GM12878 (cell line): Measurements from ENCODE around the gene ARIH2. TPM values are rescaled to one million over a fixed set of nuclear protein-coding genes. Genes with fewer than 3 reads are reported as not detected.

ENCODE experiments used
- ATF2 ChIP-seq: IDR thresholded peaks from 2 replicates; pipeline ENCODE4 v1.6.1; 2012; ENCODE audit warnings: low read length, inconsistent platforms
- BHLHE40 ChIP-seq, 2 experiments: fragments of 450-650 bp in 1 of 2; IDR thresholded peaks; 2 replicates each; pipeline ENCODE4 v1.6.1; 2011 to 2017; ENCODE audit warnings: low read depth in 2 of 2, borderline replicate concordance in 1 of 2, improper control_type of control experiment in 1 of 2, low read length in 1 of 2, mild to moderate bottlenecking in 1 of 2
- E2F4 ChIP-seq: IDR thresholded peaks from 2 replicates; pipeline ENCODE4 v1.6.1; 2012; ENCODE audit warnings: low read depth, low read length, improper control_type of control experiment
- EP300 ChIP-seq, 2 experiments: fragments of 150-350 bp in 1 of 2; IDR thresholded peaks; 2 replicates each; pipeline ENCODE4 v1.6.1; 2011 to 2012; ENCODE audit warnings: low read depth in 2 of 2, low read length in 2 of 2, borderline replicate concordance in 1 of 2, improper control_type of control experiment in 1 of 2, inconsistent platforms in 1 of 2; ENCODE audit not compliant: control insufficient read depth in 1 of 2
- GATAD2B ChIP-seq: fragments of 450-650 bp; conservative IDR thresholded peaks from 2 replicates; pipeline ENCODE4 v1.6.1; 2017; ENCODE audit warnings: low read depth, mild to moderate bottlenecking, moderate library complexity
- HCFC1 ChIP-seq: fragments of 150-350 bp; IDR thresholded peaks from 2 replicates; pipeline ENCODE4 v1.6.1; 2014; ENCODE audit warnings: low read length
- IKZF1 ChIP-seq: fragments of 450-650 bp; conservative IDR thresholded peaks from 2 replicates; pipeline ENCODE4 v1.6.1; 2017; ENCODE audit warnings: antibody characterized with exemption, mild to moderate bottlenecking
- IKZF2 ChIP-seq, 2 experiments: fragments of 450-650 bp; IDR thresholded peaks; 2 replicates each; pipeline ENCODE4 v1.6.1; 2017; ENCODE audit warnings: mild to moderate bottlenecking in 2 of 2, moderate library complexity in 2 of 2
- NKRF ChIP-seq: fragments of 450-650 bp; conservative IDR thresholded peaks from 2 replicates; pipeline ENCODE4 v1.6.1; 2017; ENCODE audit warnings: mild to moderate bottlenecking, moderate library complexity
- NR2F1 ChIP-seq: fragments of 450-650 bp; conservative IDR thresholded peaks from 2 replicates; pipeline ENCODE4 v1.6.1; 2017; ENCODE audit warnings: mild to moderate bottlenecking
- NRF1 ChIP-seq: conservative IDR thresholded peaks from 2 replicates; pipeline ENCODE4 v1.6.1; 2011; ENCODE audit warnings: mild to moderate bottlenecking, low read depth, low read length, improper control_type of control experiment
- RELA ChIP-seq: fragments of 450-650 bp; IDR thresholded peaks from 2 replicates; pipeline ENCODE4 v1.8.0; 2014; ENCODE audit warnings: borderline replicate concordance; ENCODE audit not compliant: partially characterized antibody
- SMARCA5 ChIP-seq: fragments of 450-650 bp; IDR thresholded peaks from 2 replicates; pipeline ENCODE4 v1.6.1; 2017; ENCODE audit warnings: mild to moderate bottlenecking
- STAT1 ChIP-seq: fragments of 450-650 bp; conservative IDR thresholded peaks from 2 replicates; pipeline ENCODE4 v1.6.1; 2014; ENCODE audit warnings: antibody characterized with exemption, mild to moderate bottlenecking
- SUZ12 ChIP-seq: fragments of 200-600 bp; sonication (generic); IDR thresholded peaks from one replicate; pipeline ENCODE4 v1.6.1; 2018; ENCODE audit warnings: antibody characterized with exemption, mild to moderate bottlenecking; ENCODE audit not compliant: unreplicated experiment
- TARDBP ChIP-seq: IDR thresholded peaks from 2 replicates; pipeline ENCODE4 v1.6.1; 2016; ENCODE audit warnings: borderline replicate concordance
- TCF12 ChIP-seq: IDR thresholded peaks from 2 replicates; pipeline ENCODE4 v1.6.1; 2011; ENCODE audit warnings: low read depth, mild to moderate bottlenecking, low read length
- TCF3 ChIP-seq: IDR thresholded peaks from 2 replicates; pipeline ENCODE4 v1.6.1; 2012; ENCODE audit warnings: low read depth, mild to moderate bottlenecking, low read length, borderline replicate concordance; ENCODE audit not compliant: insufficient read depth
- ZBTB40 ChIP-seq: fragments of 450-650 bp; IDR thresholded peaks from 2 replicates; pipeline ENCODE4 v1.6.1; 2016; ENCODE audit warnings: mild to moderate bottlenecking, moderate library complexity, borderline replicate concordance
- ZNF622 ChIP-seq: fragments of 450-650 bp; IDR thresholded peaks from 2 replicates; pipeline ENCODE4 v1.6.1; 2017; ENCODE audit warnings: mild to moderate bottlenecking, inconsistent platforms
- polyA plus RNA-seq, 11 experiments: library from polyadenylated mRNA; depleted of rRNA in 4 of 11; unstranded in 6 of 11; stranded (reverse) in 5 of 11; fragments of >200 nt; fragmentation: Nextera tagmentation in 4 of 11; fragmentation: Illumina TruSeq in 1 of 11; extraction: Ambion mirVana in 4 of 11; extraction: Trizol in 1 of 11; gene quantifications; 1 replicate in 1 of 11; 2 replicates in 10 of 11; pipeline versions ENCODE4 v1.2.1 to v1.2.3, GENCODE V29; 2011 to 2016; ENCODE audit warnings: inconsistent platforms in 2 of 11, missing spikeins in 2 of 11, low read depth in 1 of 11
- total RNA-seq, 4 experiments: library from RNA; depleted of rRNA in 3 of 4; stranded (reverse); fragments of >200 nt in 3 of 4; fragmentation: Illumina TruSeq in 1 of 4; extraction: Trizol in 1 of 4; gene quantifications; 2 replicates each; pipeline versions ENCODE4 v1.2.1 to v1.2.3, GENCODE V29; 2013 to 2021

Gene ARIH2
- total and polyA plus RNA-seq, 10 of the 15 experiments (the other 5 are each of a cell fraction or from before 2014, with no cell fraction given), result 18.7 to 74.7 (median 63.7) TPM

GRCh38 chr3:49017971-49018706, 99.5 kb downstream of the ARIH2 start, which contains the start of gene DALRD3 (continued):
- TF ChIP-seq E2F4 (no peak), STAT1 (no peak), EP300 (IDR thresholded peaks at IDR 0.05; ENCODE audit: borderline replicate concordance in 1 of 2, control insufficient read depth in 1 of 2, low read depth in 2 of 2, low read length in 2 of 2) (no peak), BHLHE40 (IDR thresholded peaks at IDR 0.05; ENCODE audit: borderline replicate concordance in 1 of 2, low read depth in 2 of 2, low read length in 1 of 2) (peak in 1 of 2 experiments; percentile 44; a peak in 2 of 4 replicates), HCFC1 (peak; percentile 49), ATF2 (no peak), NKRF (peak; percentile 98), ZBTB40 (peak; percentile 91), GATAD2B (peak; percentile 81), NRF1 (peak; percentile 33; the same call in 1 of the 2 replicates), IKZF1 (peak; percentile 68), SMARCA5 (0 out of 2 replicates have a peak, but pooled peaks have one; percentile 8), TARDBP (no peak), TCF3 (no peak; the same call in none of the 2 replicates), ZNF622 (no peak), TCF12 (peak; percentile 43; the same call in 1 of the 2 replicates), SUZ12 (no peak), IKZF2 (IDR thresholded peaks at IDR 0.05) (no peak), RELA (no peak), NR2F1 (peak; percentile 50; the same call in 1 of the 2 replicates)
